Measurements from ENCODE around the gene PSMD1. TPM values are rescaled to one million over a fixed set of nuclear protein-coding genes. Genes with fewer than 3 reads are reported as not detected.
"Not testable (repeated sequence)": the region's sequence is repeated elsewhere in the genome, so short reads cannot be mapped to it uniquely, and the experiment has no call there.

PSMD1 gene
- total RNA-seq, 4 donors from 2014 or later: 24.3 to 85.3 (median 74.7) TPM

GRCh38 chr2:231093933-231094332, 37.3 kb downstream of the PSMD1 start:
- TF ChIP-seq CTCF (IDR thresholded peaks at IDR 0.05): no peak
- no peak for TF ChIP-seq POLR2AphosphoS5 (IDR thresholded peaks at IDR 0.05)
- no peak for TF ChIP-seq EP300 (IDR thresholded peaks at IDR 0.05; ENCODE audit: low read depth)
- TF ChIP-seq POLR2A (IDR thresholded peaks at IDR 0.05): no peak
- H3K4me1 ChIP-seq: peaks cover 0 to 31% (median 6%) of the 10 kb centered on the region in 4 donors
- 75 to 97% methylated on average over 4 to 5 of the region's 5 CpGs for WGBS, 2 donors (ENCODE audit: low coverage in 1 of 2)
- peaks cover 0 to 6% (median 0%) of the 10 kb centered on the region in 4 donors for H3K36me3 ChIP-seq
- no peak overlapping the region for H3K4me3 ChIP-seq
- intact Hi-C loops (cut with DNase I; ENCODE audit: low total_unique reads): no loop called here
- H3K9me3 ChIP-seq: peaks cover 0 to under 1% of the 10 kb centered on the region in 2 donors
- peak; percentile 44 for DNase-seq
- in situ Hi-C loops (cut with MboI; ENCODE audit: low pct_ligation_motif_present in 1 of 4, low pct_unique_long_range_greater_than_20kb in 1 of 4, low sequenced_read_pairs in 3 of 4): loop anchor here in 1 of 4 donors (25.0 kb wide), 1 partner anchor 343 kb away; no protein-coding TSS in a partner anchor
- H3K27me3 ChIP-seq: no peaks in the 10 kb centered on the region
- peak overlapping the region; percentile 65 to 69 (median 66) for H3K27ac ChIP-seq

- TF ChIP-seq CTCF (IDR thresholded peaks at IDR 0.05): no peak
- no peak for TF ChIP-seq EP300 (IDR thresholded peaks at IDR 0.05; ENCODE audit: low read depth)
- TF ChIP-seq POLR2AphosphoS5 (IDR thresholded peaks at IDR 0.05): peak in 1 of 3 donors; percentile 25
- no peak for TF ChIP-seq POLR2A (IDR thresholded peaks at IDR 0.05)
- H3K4me1 ChIP-seq: peaks cover 0 to 31% (median 6%) of the 10 kb centered on the region in 4 donors
- peaks cover 0 to 15% (median 1%) of the 10 kb centered on the region in 4 donors for H3K36me3 ChIP-seq
- H3K27ac ChIP-seq: peak overlapping the region; percentile 65 to 69 (median 67)
- no peak overlapping the region for H3K4me3 ChIP-seq
- in situ Hi-C loops (cut with MboI; ENCODE audit: low pct_ligation_motif_present in 1 of 4, low pct_unique_long_range_greater_than_20kb in 1 of 4, low sequenced_read_pairs in 3 of 4): loop anchor here in 1 of 4 donors (25.0 kb wide), 1 partner anchor 342 kb away; no protein-coding TSS in a partner anchor
- peaks cover 2 to 6% of the 10 kb centered on the region in 2 donors for H3K9me3 ChIP-seq
- intact Hi-C loops (cut with DNase I; ENCODE audit: low total_unique reads): no loop called here
- no peak for DNase-seq
- 44 to 55% methylated on average over 1 to 4 of the region's 4 CpGs for WGBS, 2 donors (ENCODE audit: low coverage in 1 of 2)
- no peaks in the 10 kb centered on the region for H3K27me3 ChIP-seq
Measured at GRCh38 chr2:231094736-231095346, 38.2 kb downstream of the PSMD1 start.

GRCh38 chr2:231099918-231100317, 43.3 kb downstream of the PSMD1 start:
- in situ Hi-C loops (cut with MboI; ENCODE audit: low pct_ligation_motif_present in 1 of 4, low pct_unique_long_range_greater_than_20kb in 1 of 4, low sequenced_read_pairs in 3 of 4) (loop anchor here (10.0 to 25.0 kb wide), 6 partner anchors 95 to 345 kb away; partner anchors contain the start of gene ARMC9 (in 1 of the 4)), intact Hi-C loops (cut with DNase I; ENCODE audit: low total_unique reads) (loop anchor here (5.0 to 10.0 kb wide), 2 partner anchors 195 to 312 kb away; no protein-coding TSS in a partner anchor)
- Histone ChIP-seq H3K4me3 (no peak overlapping the region), H3K9me3 (peaks cover 5 to 6% of the 10 kb centered on the region in 2 donors), H3K36me3 (peaks cover 0 to 16% (median 2%) of the 10 kb centered on the region in 4 donors), H3K27ac (peak overlapping the region in 3 of 4 donors; percentile 14 to 64 (median 33)), H3K27me3 (no peaks in the 10 kb centered on the region), H3K4me1 (peaks cover 3 to 53% (median 21%) of the 10 kb centered on the region in 4 donors)
- WGBS, 2 donors (ENCODE audit: low coverage in 1 of 2): 93 to 100% methylated on average over 3 to 8 of the region's 8 CpGs
- no peak for TF ChIP-seq POLR2AphosphoS5 (IDR thresholded peaks at IDR 0.05)
- TF ChIP-seq CTCF (IDR thresholded peaks at IDR 0.05): peak in 1 of 5 experiments; percentile 22
- DNase-seq: no peak

GRCh38 chr2:231100321-231100720, 43.7 kb downstream of the PSMD1 start:
- H3K4me3 ChIP-seq, H3K9me3 ChIP-seq, H3K27me3 ChIP-seq, DNase-seq: not testable (repeated sequence)
- H3K27ac ChIP-seq: peak overlapping the region; percentile 56 to 64 (median 58)
- in situ Hi-C loops (cut with MboI; ENCODE audit: low pct_ligation_motif_present in 1 of 4, low pct_unique_long_range_greater_than_20kb in 1 of 4, low sequenced_read_pairs in 3 of 4) (loop anchor here (10.0 to 25.0 kb wide), 5 partner anchors 94 to 344 kb away; partner anchors contain the start of gene ARMC9 (in 1 of the 4)), intact Hi-C loops (cut with DNase I; ENCODE audit: low total_unique reads) (loop anchor here (5.0 to 10.0 kb wide), 2 partner anchors 194 to 312 kb away; no protein-coding TSS in a partner anchor)
- H3K36me3 ChIP-seq: peaks cover 0 to 16% (median 2%) of the 10 kb centered on the region in 4 donors
- peaks cover 3 to 49% (median 19%) of the 10 kb centered on the region in 4 donors for H3K4me1 ChIP-seq
- 72% methylated on average over 2 of the region's 2 CpGs; no CpG with 5 or more reads in 1 of the 2 donors for WGBS, 2 donors (ENCODE audit: low coverage in 1 of 2)
